GM12878 (cell line): ENCODE measurements around the gene HOXD10. TPM values are rescaled to one million over a fixed set of nuclear protein-coding genes. Genes with fewer than 3 reads are reported as not detected.

ENCODE experiments used
- ATAC-seq: fragments of 200-7000 bp; cut with Tn5 transposase; 3 replicates; pipeline ENCODE4 v1.9.1; 2020; ENCODE audit warnings: mild to moderate bottlenecking, moderate library complexity
- BruUV-seq: library from RNA; stranded (reverse); fragments of 400-500 nt; replicated peaks from 2 replicates; lab custom pipeline; 2021; lab: Mats Ljungman, UMichigan
- CTCF ChIA-PET: fragments of 300-600 bp; sonication (Branson Sonifier 250); formaldehyde crosslinking; extraction: SDS; loops from one replicate; lab custom pipeline; 2021; ENCODE audit warnings: inconsistent platforms; lab: Yijun Ruan, JAX
- POLR2A ChIA-PET: fragments of 350-600 bp; formaldehyde crosslinking; extraction: SDS; loops from one replicate; lab custom pipeline; 2021; ENCODE audit warnings: inconsistent platforms; lab: Charles Lee
- RAD21 ChIA-PET: fragments of 300-600 bp; sonication (Branson Sonifier 250); formaldehyde crosslinking; loops from one replicate; lab custom pipeline; 2023; ENCODE audit warnings: antibody characterized with exemption; ENCODE audit not compliant: unreplicated experiment; lab: Charles Lee
- SMC1A ChIA-PET: fragments of 300-600 bp; sonication (Branson Sonifier 250); formaldehyde crosslinking; loops from one replicate; lab custom pipeline; 2023; ENCODE audit not compliant: unreplicated experiment, uncharacterized antibody; lab: Charles Lee
- DNase-seq: peaks from one replicate; pipeline ENCODE4 v3.0.0-alpha.2; 2011; ENCODE audit warnings: low read depth, low spot score
- FAIRE-seq: peaks from 3 replicates; lab custom pipeline; 2011; peaks lifted over from hg19 to GRCh38; lab: Jason Lieb, UNC
- H2AFZ ChIP-seq: 2 replicates; pipeline ENCODE4 v1.6.0; 2011; ENCODE audit warnings: low read depth, low read length, control low read depth; ENCODE audit not compliant: control insufficient read depth
- H3K27ac ChIP-seq: 2 replicates; pipeline ENCODE4 v1.5.1; 2011; ENCODE audit warnings: control low read depth; ENCODE audit not compliant: control insufficient read depth, insufficient read depth
- H3K27me3 ChIP-seq, 2 experiments: replicated peaks in 1 of 2; 2 replicates each; pipeline versions ENCODE4 v1.6.0 to v1.6.1; 2011; ENCODE audit warnings: low read length in 1 of 2; ENCODE audit not compliant: control insufficient read depth in 2 of 2, insufficient read depth in 2 of 2
- H3K36me3 ChIP-seq, 2 experiments: 2 replicates each; pipeline ENCODE4 v1.5.1; 2011; ENCODE audit warnings: low read length in 1 of 2; ENCODE audit not compliant: control insufficient read depth in 2 of 2, insufficient read depth in 2 of 2
- H3K4me1 ChIP-seq: 2 replicates; pipeline ENCODE4 v1.6.1; 2011; ENCODE audit warnings: mild to moderate bottlenecking, low read length, moderate library complexity, mixed read lengths; ENCODE audit not compliant: control insufficient read depth, insufficient read depth
- H3K4me2 ChIP-seq: 2 replicates; pipeline ENCODE4 v1.6.0; 2011; ENCODE audit warnings: control low read depth; ENCODE audit not compliant: control insufficient read depth, insufficient read depth
- H3K4me3 ChIP-seq: fragments of 200-600 bp; sonication (generic); 2 replicates; pipeline ENCODE4 v1.5.1; 2016
- H3K79me2 ChIP-seq: 2 replicates; pipeline ENCODE4 v1.6.0; 2011; ENCODE audit warnings: low read length; ENCODE audit not compliant: control insufficient read depth, insufficient read depth
- H3K9ac ChIP-seq: 2 replicates; pipeline ENCODE4 v1.8.0; 2011; ENCODE audit warnings: low read length, control low read depth, mixed read lengths; ENCODE audit not compliant: control insufficient read depth, insufficient read depth
- H3K9me3 ChIP-seq: replicated peaks from 3 replicates; pipeline ENCODE4 v1.5.1; 2011; ENCODE audit warnings: mild to moderate bottlenecking, low read length; ENCODE audit not compliant: control insufficient read depth, insufficient read depth
- H4K20me1 ChIP-seq: 2 replicates; pipeline ENCODE4 v1.6.0; 2011; ENCODE audit not compliant: control insufficient read depth, insufficient read depth
- NKRF ChIP-seq: fragments of 450-650 bp; conservative IDR thresholded peaks from 2 replicates; pipeline ENCODE4 v1.6.1; 2017; ENCODE audit warnings: mild to moderate bottlenecking, moderate library complexity
- POLR2AphosphoS2 ChIP-seq: IDR thresholded peaks from 2 replicates; pipeline ENCODE4 v1.6.1; 2011; ENCODE audit warnings: low read depth, mild to moderate bottlenecking, low read length, improper control_type of control experiment, moderate library complexity
- RAD21 ChIP-seq: IDR thresholded peaks from 2 replicates; pipeline ENCODE4 v1.6.1; 2011; ENCODE audit warnings: mild to moderate bottlenecking, low read depth, low read length, moderate library complexity; ENCODE audit not compliant: insufficient read depth
- SMC3 ChIP-seq: IDR thresholded peaks from 2 replicates; pipeline ENCODE4 v1.6.1; 2011; ENCODE audit warnings: low read length, improper control_type of control experiment, borderline replicate concordance
- ZZZ3 ChIP-seq: IDR thresholded peaks from 2 replicates; pipeline ENCODE4 v1.6.1; 2011; ENCODE audit warnings: low read depth; ENCODE audit not compliant: control insufficient read depth, insufficient read length
- WGBS: methylation state at CpG from one replicate; pipeline ENCODE4 v1.1.6; 2016; ENCODE audit warnings: low lambda C conversion rate; ENCODE audit not compliant: insufficient replicate concordance, insufficient coverage; ENCODE audit errors: missing lambda C conversion rate; 5-methylcytosine and 5-hydroxymethylcytosine counted together
- in situ Hi-C: fragments of 300-500 bp; cut with MboI; formaldehyde crosslinking; loops from 9 replicates; pipeline ENCODE4 v1.14.3; 2018; ENCODE audit warnings: mixed read lengths
- intact Hi-C: fragments of 100-400 bp; cut with micrococcal nuclease; formaldehyde crosslinking; loops from one replicate; pipeline ENCODE4 v1.14.2; 2022; ENCODE audit not compliant: unreplicated experiment
- polyA plus RNA-seq, 11 experiments: library from polyadenylated mRNA; depleted of rRNA in 4 of 11; unstranded in 6 of 11; stranded (reverse) in 5 of 11; fragments of >200 nt; fragmentation: Nextera tagmentation in 4 of 11; fragmentation: Illumina TruSeq in 1 of 11; extraction: Ambion mirVana in 4 of 11; extraction: Trizol in 1 of 11; gene quantifications; 1 replicate in 1 of 11; 2 replicates in 10 of 11; pipeline versions ENCODE4 v1.2.1 to v1.2.3, GENCODE V29; 2011 to 2016; ENCODE audit warnings: inconsistent platforms in 2 of 11, missing spikeins in 2 of 11, low read depth in 1 of 11
- total RNA-seq, 4 experiments: library from RNA; depleted of rRNA in 3 of 4; stranded (reverse); fragments of >200 nt in 3 of 4; fragmentation: Illumina TruSeq in 1 of 4; extraction: Trizol in 1 of 4; gene quantifications; 2 replicates each; pipeline versions ENCODE4 v1.2.1 to v1.2.3, GENCODE V29; 2013 to 2021
- TF ChIP-seq, protein P1 (sequence below): fragments of 450-650 bp; IDR thresholded peaks from 2 replicates; pipeline ENCODE4 v1.6.1; 2017; ENCODE audit warnings: low read depth, mild to moderate bottlenecking, moderate library complexity
- TF ChIP-seq, protein P2 (sequence below), 3 experiments: IDR thresholded peaks in 2 of 3; conservative IDR thresholded peaks in 1 of 3; 2 replicates each; pipeline ENCODE4 v1.5.1; 2011; ENCODE audit warnings: low read depth in 3 of 3, low read length in 3 of 3, mild to moderate bottlenecking in 3 of 3, control low read depth in 2 of 3, moderate library complexity in 2 of 3, inconsistent platforms in 1 of 3, mixed read lengths in 1 of 3; ENCODE audit not compliant: control insufficient read depth in 2 of 3, insufficient read depth in 1 of 3; ENCODE audit errors: extremely low read depth in 1 of 3

Gene HOXD10
- total and polyA plus RNA-seq, 10 of the 15 experiments (the other 5 are each of a cell fraction or from before 2014, with no cell fraction given) = not detected

- no peak overlapping the region for H3K9ac ChIP-seq
- H3K36me3 ChIP-seq = no peaks in the 10 kb centered on the region
- H3K4me2 ChIP-seq = no peak overlapping the region
- BruUV-seq = no TSS peak
- ATAC-seq = peak; percentile 53
- intact Hi-C loops (loop anchor here (2.0 to 10.0 kb wide), 2 partner anchors 201 to 395 kb away; no protein-coding TSS in a partner anchor), in situ Hi-C loops (no loop called here)
- no peaks in the 10 kb centered on the region for H4K20me1 ChIP-seq
- RAD21 ChIA-PET = interaction anchor here (0.7 to 1.0 kb wide), 3 partner anchors 396 to 399 kb away, joined by 3 read pairs; no protein-coding TSS in a partner anchor
- H2AFZ ChIP-seq = no peak overlapping the region
- H3K27me3 ChIP-seq = peaks cover 7 to 22% of the 10 kb centered on the region in 2 experiments
- no peak overlapping the region for H3K4me3 ChIP-seq
- H3K27ac ChIP-seq = no peak overlapping the region
- no peaks in the 10 kb centered on the region for H3K4me1 ChIP-seq
- DNase-seq = no peak
- CTCF ChIA-PET = interaction anchor here (0.8 to 2.5 kb wide), 5 partner anchors 10 to 399 kb away, joined by 3 to 13 read pairs (median 4); no protein-coding TSS in a partner anchor
- WGBS = 45% methylated on average over 39 of the region's 46 CpGs
- SMC1A ChIA-PET = no interaction called here
- peaks cover 11% of the 10 kb centered on the region; the same call in 2 of the 3 replicates for H3K9me3 ChIP-seq
- POLR2A ChIA-PET = no interaction called here
- no peak for FAIRE-seq
- TF ChIP-seq RAD21 (peak; percentile 57), POLR2AphosphoS2 (no peak), ZZZ3 (no peak), NKRF (no peak), SMC3 (peak; percentile 34)
- TF ChIP-seq, protein P1, sequence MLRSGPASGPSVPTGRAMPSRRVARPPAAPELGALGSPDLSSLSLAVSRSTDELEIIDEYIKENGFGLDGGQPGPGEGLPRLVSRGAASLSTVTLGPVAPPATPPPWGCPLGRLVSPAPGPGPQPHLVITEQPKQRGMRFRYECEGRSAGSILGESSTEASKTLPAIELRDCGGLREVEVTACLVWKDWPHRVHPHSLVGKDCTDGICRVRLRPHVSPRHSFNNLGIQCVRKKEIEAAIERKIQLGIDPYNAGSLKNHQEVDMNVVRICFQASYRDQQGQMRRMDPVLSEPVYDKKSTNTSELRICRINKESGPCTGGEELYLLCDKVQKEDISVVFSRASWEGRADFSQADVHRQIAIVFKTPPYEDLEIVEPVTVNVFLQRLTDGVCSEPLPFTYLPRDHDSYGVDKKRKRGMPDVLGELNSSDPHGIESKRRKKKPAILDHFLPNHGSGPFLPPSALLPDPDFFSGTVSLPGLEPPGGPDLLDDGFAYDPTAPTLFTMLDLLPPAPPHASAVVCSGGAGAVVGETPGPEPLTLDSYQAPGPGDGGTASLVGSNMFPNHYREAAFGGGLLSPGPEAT = no peak
- TF ChIP-seq, protein P2, sequence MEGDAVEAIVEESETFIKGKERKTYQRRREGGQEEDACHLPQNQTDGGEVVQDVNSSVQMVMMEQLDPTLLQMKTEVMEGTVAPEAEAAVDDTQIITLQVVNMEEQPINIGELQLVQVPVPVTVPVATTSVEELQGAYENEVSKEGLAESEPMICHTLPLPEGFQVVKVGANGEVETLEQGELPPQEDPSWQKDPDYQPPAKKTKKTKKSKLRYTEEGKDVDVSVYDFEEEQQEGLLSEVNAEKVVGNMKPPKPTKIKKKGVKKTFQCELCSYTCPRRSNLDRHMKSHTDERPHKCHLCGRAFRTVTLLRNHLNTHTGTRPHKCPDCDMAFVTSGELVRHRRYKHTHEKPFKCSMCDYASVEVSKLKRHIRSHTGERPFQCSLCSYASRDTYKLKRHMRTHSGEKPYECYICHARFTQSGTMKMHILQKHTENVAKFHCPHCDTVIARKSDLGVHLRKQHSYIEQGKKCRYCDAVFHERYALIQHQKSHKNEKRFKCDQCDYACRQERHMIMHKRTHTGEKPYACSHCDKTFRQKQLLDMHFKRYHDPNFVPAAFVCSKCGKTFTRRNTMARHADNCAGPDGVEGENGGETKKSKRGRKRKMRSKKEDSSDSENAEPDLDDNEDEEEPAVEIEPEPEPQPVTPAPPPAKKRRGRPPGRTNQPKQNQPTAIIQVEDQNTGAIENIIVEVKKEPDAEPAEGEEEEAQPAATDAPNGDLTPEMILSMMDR (IDR thresholded peaks at IDR 0.05 in 2 of 3, conservative IDR thresholded peaks at IDR 0.05 in 1 of 3; ENCODE audit: control insufficient read depth in 2 of 3, extremely low read depth in 1 of 3, insufficient read depth in 1 of 3, low read depth in 3 of 3, low read length in 3 of 3) = peak in 2 of 3 experiments; percentile 40 to 57; a peak in 4 of 6 replicates
- TF ChIP-seq, all 136 proteins: peak for 3
- no peaks in the 10 kb centered on the region for H3K79me2 ChIP-seq
Observed at GRCh38 chr2:176085861-176086771, 30.5 kb upstream of the HOXD10 start.
